ENCODE results near the gene CPSF3. TPM values are rescaled to one million over a fixed set of nuclear protein-coding genes. Genes with fewer than 3 reads are reported as not detected.

Gene CPSF3
- polyA plus RNA-seq, 2 donors, result 11.9 to 17.6 TPM

DNA sequence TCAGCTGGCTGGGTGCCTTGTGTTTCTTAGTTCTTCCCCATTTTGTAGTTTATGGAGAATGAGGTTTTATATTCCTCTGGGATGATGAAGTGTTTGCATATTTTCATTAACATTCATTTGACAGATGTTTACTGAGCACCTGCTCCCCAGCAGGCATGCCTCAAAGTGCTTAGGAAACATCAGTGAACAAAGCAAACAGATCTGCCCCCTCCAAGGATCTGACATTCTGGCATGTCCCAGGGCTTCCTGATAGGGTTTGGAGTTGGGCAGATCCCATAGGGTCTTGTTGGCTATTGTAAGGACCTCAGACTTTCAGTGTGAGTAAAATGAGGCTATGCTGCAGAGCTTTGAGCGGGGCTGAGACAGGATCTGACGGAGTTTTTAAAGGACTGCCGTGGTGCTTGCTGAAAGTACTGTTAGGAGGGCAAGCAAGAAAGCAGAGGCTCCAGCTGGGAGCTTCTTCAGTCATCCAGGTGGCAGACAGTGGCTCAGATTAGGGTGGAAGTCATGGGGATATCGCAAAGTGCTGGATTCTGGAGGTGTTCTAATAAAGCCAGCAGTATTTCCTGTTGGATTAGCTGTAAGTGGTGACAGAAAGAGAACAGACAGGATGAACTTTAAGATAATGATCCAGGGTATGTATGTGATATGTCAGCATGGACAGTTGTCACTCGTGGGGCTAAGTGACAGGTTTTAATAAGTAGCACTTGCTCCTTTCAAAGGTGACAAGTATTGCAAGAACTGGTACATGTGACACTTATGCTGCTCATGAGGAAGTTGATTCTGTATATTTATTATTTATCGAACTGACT, 39.6 kb downstream of the CPSF3 start:
- H3K27me3 ChIP-seq (ENCODE audit: control insufficient read depth in 1 of 2, insufficient read depth in 2 of 2, low read length in 2 of 2), result no peaks in the 10 kb centered on the region
- H3K27ac ChIP-seq (ENCODE audit: low read depth in 2 of 2, low read length in 1 of 2), result peak overlapping the region in 1 of 2 donors; percentile 2
- peaks cover 3 to 7% of the 10 kb centered on the region in 2 donors for H3K36me3 ChIP-seq (ENCODE audit: control insufficient read depth in 2 of 2, insufficient read depth in 2 of 2, low read length in 1 of 2)
- H3K4me3 ChIP-seq (ENCODE audit: low read depth in 1 of 2, low read length in 2 of 2), result no peak overlapping the region
- H3K9me3 ChIP-seq (ENCODE audit: control insufficient read depth in 2 of 2, insufficient read depth in 1 of 2, low read depth in 1 of 2, low read length in 1 of 2), result no peaks in the 10 kb centered on the region
- peaks cover 0 to 2% of the 10 kb centered on the region in 2 donors for H3K4me1 ChIP-seq (ENCODE audit: control insufficient read depth in 2 of 2, insufficient read depth in 2 of 2, low read length in 1 of 2)
- WGBS, 2 donors, result 81 to 89% methylated on average over 6 of the region's 6 CpGs

DNA sequence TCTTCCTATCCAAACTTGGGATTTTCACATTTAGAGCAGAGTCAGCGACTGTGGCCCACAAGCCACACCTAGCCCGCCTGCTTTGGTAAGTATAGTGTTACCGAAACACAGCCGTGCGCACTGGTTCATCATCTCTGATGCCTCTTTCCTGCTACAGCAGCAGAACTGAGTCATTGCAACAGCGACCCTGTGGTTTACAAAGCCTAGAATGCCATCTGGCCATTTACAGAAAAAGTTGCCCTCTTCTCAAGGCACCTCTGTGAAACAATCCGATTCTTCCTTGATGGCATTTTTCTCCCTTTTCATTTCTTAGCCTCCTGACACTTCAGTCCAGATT, 40.2 kb downstream of the CPSF3 start:
- Histone ChIP-seq H3K9me3 (ENCODE audit: control insufficient read depth in 2 of 2, insufficient read depth in 1 of 2, low read depth in 1 of 2, low read length in 1 of 2) (no peaks in the 10 kb centered on the region), H3K4me3 (ENCODE audit: low read depth in 1 of 2, low read length in 2 of 2) (no peak overlapping the region), H3K27ac (ENCODE audit: low read depth in 2 of 2, low read length in 1 of 2) (no peak overlapping the region), H3K27me3 (ENCODE audit: control insufficient read depth in 1 of 2, insufficient read depth in 2 of 2, low read length in 2 of 2) (no peaks in the 10 kb centered on the region), H3K36me3 (ENCODE audit: control insufficient read depth in 2 of 2, insufficient read depth in 2 of 2, low read length in 1 of 2) (peaks cover 3 to 7% of the 10 kb centered on the region in 2 donors), H3K4me1 (ENCODE audit: control insufficient read depth in 2 of 2, insufficient read depth in 2 of 2, low read length in 1 of 2) (peaks cover 0 to 2% of the 10 kb centered on the region in 2 donors)
- 65 to 73% methylated on average over 7 of the region's 7 CpGs for WGBS, 2 donors

DNA sequence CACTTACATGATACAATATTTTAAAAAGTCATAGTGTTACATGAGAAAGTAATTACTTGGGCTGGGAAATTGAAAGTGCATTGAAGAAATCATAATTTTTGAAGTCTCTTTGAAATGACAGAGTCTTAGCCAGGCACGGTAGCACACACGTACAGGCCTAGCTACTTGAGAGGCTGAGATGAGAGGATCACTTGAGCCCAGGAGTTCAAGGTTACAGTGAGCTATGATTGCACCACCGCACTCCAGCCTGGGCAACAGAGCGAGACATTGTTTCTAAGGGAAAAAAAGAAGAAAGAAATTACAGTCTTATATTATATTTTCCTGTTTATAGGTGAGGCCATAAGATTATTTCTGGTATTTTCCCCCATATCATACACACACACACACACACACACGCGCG, 41.7 kb downstream of the CPSF3 start:
- Histone ChIP-seq H3K9me3 (ENCODE audit: control insufficient read depth in 2 of 2, insufficient read depth in 1 of 2, low read depth in 1 of 2, low read length in 1 of 2) (no peaks in the 10 kb centered on the region), H3K36me3 (ENCODE audit: control insufficient read depth in 2 of 2, insufficient read depth in 2 of 2, low read length in 1 of 2) (peaks cover 3 to 10% of the 10 kb centered on the region in 2 donors), H3K4me3 (ENCODE audit: low read depth in 1 of 2, low read length in 2 of 2) (no peak overlapping the region), H3K4me1 (ENCODE audit: control insufficient read depth in 2 of 2, insufficient read depth in 2 of 2, low read length in 1 of 2) (peaks cover 0 to 2% of the 10 kb centered on the region in 2 donors), H3K27ac (ENCODE audit: low read depth in 2 of 2, low read length in 1 of 2) (no peak overlapping the region), H3K27me3 (ENCODE audit: control insufficient read depth in 1 of 2, insufficient read depth in 2 of 2, low read length in 2 of 2) (no peaks in the 10 kb centered on the region)
- 82 to 91% methylated on average over 7 of the region's 7 CpGs for WGBS, 2 donors

DNA sequence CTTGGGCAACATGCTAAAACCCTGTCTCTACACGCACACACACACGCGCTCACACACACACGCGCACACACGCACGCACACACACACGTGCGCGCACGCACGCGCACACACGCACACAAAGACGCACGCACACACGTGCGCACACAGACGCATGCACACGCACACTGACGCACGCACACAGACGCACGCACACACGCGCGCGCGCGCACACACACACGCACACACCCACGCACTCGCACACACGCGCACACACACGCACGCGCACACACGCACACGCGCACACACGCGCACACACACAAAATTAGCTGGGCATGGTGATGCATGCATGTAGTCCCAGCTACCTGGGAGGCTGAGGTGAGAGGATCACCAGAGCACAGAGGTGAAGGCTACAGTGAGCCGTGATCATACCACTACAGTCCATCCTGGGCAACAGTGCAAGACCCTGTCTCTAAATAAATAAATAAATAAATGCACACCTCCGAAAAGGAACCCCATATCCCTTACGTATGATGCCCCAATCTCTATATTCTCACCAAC, 42.8 kb downstream of the CPSF3 start:
- Histone ChIP-seq H3K4me3 (ENCODE audit: low read depth in 1 of 2, low read length in 2 of 2) (no peak overlapping the region), H3K36me3 (ENCODE audit: control insufficient read depth in 2 of 2, insufficient read depth in 2 of 2, low read length in 1 of 2) (peaks cover 2 to 11% of the 10 kb centered on the region in 2 donors), H3K9me3 (ENCODE audit: control insufficient read depth in 2 of 2, insufficient read depth in 1 of 2, low read depth in 1 of 2, low read length in 1 of 2) (no peaks in the 10 kb centered on the region), H3K4me1 (ENCODE audit: control insufficient read depth in 2 of 2, insufficient read depth in 2 of 2, low read length in 1 of 2) (peaks cover 0 to 2% of the 10 kb centered on the region in 2 donors), H3K27me3 (ENCODE audit: control insufficient read depth in 1 of 2, insufficient read depth in 2 of 2, low read length in 2 of 2) (no peaks in the 10 kb centered on the region), H3K27ac (ENCODE audit: low read depth in 2 of 2, low read length in 1 of 2) (no peak overlapping the region)
- 85 to 95% methylated on average over 44 to 46 of the region's 46 CpGs for WGBS, 2 donors

DNA sequence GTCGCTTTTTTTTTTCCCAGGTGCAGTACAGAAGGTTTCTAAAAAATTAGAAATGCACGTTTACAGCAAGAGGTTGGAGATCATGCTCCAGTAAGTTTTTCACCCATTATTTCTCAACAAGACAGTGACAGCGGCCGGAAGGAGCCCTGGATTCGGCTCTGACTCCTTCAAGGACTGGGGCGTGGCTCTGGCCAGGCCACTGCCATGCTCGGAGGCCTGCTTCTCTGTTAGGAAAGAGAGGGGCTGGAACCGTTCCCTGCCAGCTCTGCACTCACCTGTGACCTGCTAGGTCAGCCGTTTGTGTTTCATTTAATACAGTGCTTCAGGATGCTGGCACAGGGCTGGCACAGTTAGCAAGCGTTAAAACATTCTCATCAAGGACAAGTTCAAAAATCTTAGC, 44.2 kb downstream of the CPSF3 start:
- Histone ChIP-seq H3K4me1 (ENCODE audit: control insufficient read depth in 2 of 2, insufficient read depth in 2 of 2, low read length in 1 of 2) (peaks cover 0 to 2% of the 10 kb centered on the region in 2 donors), H3K27me3 (ENCODE audit: control insufficient read depth in 1 of 2, insufficient read depth in 2 of 2, low read length in 2 of 2) (no peaks in the 10 kb centered on the region), H3K9me3 (ENCODE audit: control insufficient read depth in 2 of 2, insufficient read depth in 1 of 2, low read depth in 1 of 2, low read length in 1 of 2) (no peaks in the 10 kb centered on the region), H3K27ac (ENCODE audit: low read depth in 2 of 2, low read length in 1 of 2) (no peak overlapping the region), H3K36me3 (ENCODE audit: control insufficient read depth in 2 of 2, insufficient read depth in 2 of 2, low read length in 1 of 2) (peaks cover 3 to 11% of the 10 kb centered on the region in 2 donors), H3K4me3 (ENCODE audit: low read depth in 1 of 2, low read length in 2 of 2) (no peak overlapping the region)
- 65 to 66% methylated on average over 10 of the region's 10 CpGs for WGBS, 2 donors

DNA sequence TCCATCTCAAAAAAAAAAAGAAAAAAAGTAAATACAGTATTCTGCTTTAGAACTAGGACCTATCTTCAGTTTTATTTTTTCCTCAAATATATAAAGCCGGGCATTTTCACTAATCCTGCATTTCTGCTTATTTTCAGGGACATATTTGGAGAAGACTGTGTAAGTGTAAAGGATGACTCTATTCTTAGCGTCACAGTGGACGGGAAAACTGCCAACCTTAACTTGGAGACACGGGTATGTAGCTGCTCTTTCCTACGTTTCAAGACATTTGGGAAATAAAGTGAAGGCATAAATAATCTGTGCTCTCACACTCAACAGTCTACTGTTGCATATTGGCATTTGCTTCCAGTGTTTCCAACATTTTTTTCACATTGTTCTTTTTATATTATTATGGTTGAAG, 47.8 kb downstream of the CPSF3 start:
- Histone ChIP-seq H3K9me3 (ENCODE audit: control insufficient read depth in 2 of 2, insufficient read depth in 1 of 2, low read depth in 1 of 2, low read length in 1 of 2) (no peaks in the 10 kb centered on the region), H3K4me1 (ENCODE audit: control insufficient read depth in 2 of 2, insufficient read depth in 2 of 2, low read length in 1 of 2) (peaks cover 0 to 11% of the 10 kb centered on the region in 2 donors), H3K27ac (ENCODE audit: low read depth in 2 of 2, low read length in 1 of 2) (no peak overlapping the region), H3K4me3 (ENCODE audit: low read depth in 1 of 2, low read length in 2 of 2) (no peak overlapping the region), H3K36me3 (ENCODE audit: control insufficient read depth in 2 of 2, insufficient read depth in 2 of 2, low read length in 1 of 2) (peaks cover 3 to 6% of the 10 kb centered on the region in 2 donors), H3K27me3 (ENCODE audit: control insufficient read depth in 1 of 2, insufficient read depth in 2 of 2, low read length in 2 of 2) (no peaks in the 10 kb centered on the region)
- 84 to 90% methylated on average over 5 of the region's 5 CpGs for WGBS, 2 donors

DNA sequence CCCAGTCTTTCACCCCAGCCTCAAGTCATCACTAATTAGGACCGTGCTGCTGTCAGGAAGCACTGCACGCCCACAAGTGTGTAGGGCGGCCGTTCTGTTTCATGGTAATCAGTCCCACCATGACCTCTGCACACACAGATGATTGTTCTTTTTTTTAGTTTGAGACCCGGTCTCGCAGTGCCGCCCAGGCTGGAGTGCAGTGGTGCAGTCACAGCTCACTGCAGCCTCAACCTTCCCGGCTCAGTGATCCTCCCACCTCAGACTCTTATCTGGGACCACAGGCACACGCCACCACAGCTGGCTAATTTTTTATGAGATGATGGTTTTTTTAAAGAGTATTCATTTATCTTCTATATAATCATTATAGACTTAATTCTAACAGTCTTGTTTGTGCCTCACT, 49.1 kb downstream of the CPSF3 start:
- Histone ChIP-seq H3K4me3 (ENCODE audit: low read depth in 1 of 2, low read length in 2 of 2) (no peak overlapping the region), H3K27ac (ENCODE audit: low read depth in 2 of 2, low read length in 1 of 2) (no peak overlapping the region), H3K9me3 (ENCODE audit: control insufficient read depth in 2 of 2, insufficient read depth in 1 of 2, low read depth in 1 of 2, low read length in 1 of 2) (no peaks in the 10 kb centered on the region), H3K27me3 (ENCODE audit: control insufficient read depth in 1 of 2, insufficient read depth in 2 of 2, low read length in 2 of 2) (no peaks in the 10 kb centered on the region), H3K4me1 (ENCODE audit: control insufficient read depth in 2 of 2, insufficient read depth in 2 of 2, low read length in 1 of 2) (peaks cover 0 to 11% of the 10 kb centered on the region in 2 donors), H3K36me3 (ENCODE audit: control insufficient read depth in 2 of 2, insufficient read depth in 2 of 2, low read length in 1 of 2) (peaks cover 3 to 4% of the 10 kb centered on the region in 2 donors)
- WGBS, 2 donors, result 93 to 95% methylated on average over 9 of the region's 9 CpGs

DNA sequence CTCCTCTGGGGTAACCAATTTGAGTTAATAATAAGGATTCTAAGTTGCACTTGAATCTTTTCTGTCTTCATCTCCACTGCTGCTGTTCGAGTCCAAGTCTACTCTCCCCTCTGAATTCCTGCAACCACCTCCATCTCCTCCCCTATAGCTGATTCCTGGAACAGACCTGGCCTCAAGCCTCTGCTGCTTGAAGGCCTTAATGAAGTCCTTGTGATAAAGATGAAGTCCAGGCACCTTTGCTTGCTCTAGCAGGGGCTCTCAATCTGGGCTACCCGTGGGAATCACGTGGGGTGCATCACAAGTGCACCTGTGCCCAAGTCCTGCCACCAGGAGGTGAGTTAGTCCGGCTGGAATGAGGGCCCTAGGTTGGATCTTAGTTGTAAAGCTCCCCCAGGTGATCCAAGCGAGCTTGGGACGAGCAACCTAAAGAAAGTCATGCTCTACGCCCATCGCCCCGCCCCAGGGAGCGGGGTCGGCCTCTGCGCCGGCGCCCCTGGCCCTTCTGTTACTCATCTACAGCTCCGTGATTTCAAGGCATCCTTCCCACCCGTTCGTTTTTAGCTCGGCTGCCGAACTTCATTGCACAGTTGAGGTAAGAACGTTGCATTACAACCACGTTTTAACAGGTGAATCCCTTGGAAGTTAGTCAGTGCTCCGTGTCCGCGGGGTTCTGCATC, 50.0 kb downstream of the CPSF3 start:
- WGBS, 2 donors, result 31 to 33% methylated on average over 24 of the region's 24 CpGs
- Histone ChIP-seq H3K4me1 (ENCODE audit: control insufficient read depth in 2 of 2, insufficient read depth in 2 of 2, low read length in 1 of 2) (peaks cover 0 to 9% of the 10 kb centered on the region in 2 donors), H3K9me3 (ENCODE audit: control insufficient read depth in 2 of 2, insufficient read depth in 1 of 2, low read depth in 1 of 2, low read length in 1 of 2) (no peaks in the 10 kb centered on the region), H3K27ac (ENCODE audit: low read depth in 2 of 2, low read length in 1 of 2) (peak overlapping the region; percentile 87 to 91), H3K36me3 (ENCODE audit: control insufficient read depth in 2 of 2, insufficient read depth in 2 of 2, low read length in 1 of 2) (peaks cover 3 to 4% of the 10 kb centered on the region in 2 donors), H3K4me3 (ENCODE audit: low read depth in 1 of 2, low read length in 2 of 2) (peak overlapping the region; percentile 68 to 78), H3K27me3 (ENCODE audit: control insufficient read depth in 1 of 2, insufficient read depth in 2 of 2, low read length in 2 of 2) (no peaks in the 10 kb centered on the region)

DNA sequence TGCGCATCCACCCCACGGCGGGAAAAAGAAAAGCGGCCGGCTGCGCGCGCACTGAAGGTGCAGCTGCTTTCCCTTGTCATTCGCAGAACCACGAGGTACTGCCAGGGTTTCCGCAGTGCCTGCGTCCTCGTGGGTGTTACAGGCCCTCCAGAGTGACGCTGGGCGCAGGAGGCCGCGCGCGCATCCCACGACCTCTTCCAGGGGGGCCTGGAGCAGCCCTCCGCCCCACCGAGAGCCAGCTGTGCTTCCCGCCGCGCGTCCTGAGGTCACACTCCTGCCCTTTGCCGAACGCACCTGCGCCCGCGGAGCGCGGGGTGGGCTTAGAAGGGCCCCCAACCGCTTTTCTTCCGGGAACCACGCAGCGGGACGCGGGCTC, 50.5 kb downstream of the CPSF3 start:
- H3K36me3 ChIP-seq (ENCODE audit: control insufficient read depth in 2 of 2, insufficient read depth in 2 of 2, low read length in 1 of 2), result peaks cover 3 to 4% of the 10 kb centered on the region in 2 donors
- 5% methylated on average over 29 to 39 of the region's 39 CpGs for WGBS, 2 donors
- no peaks in the 10 kb centered on the region for H3K9me3 ChIP-seq (ENCODE audit: control insufficient read depth in 2 of 2, insufficient read depth in 1 of 2, low read depth in 1 of 2, low read length in 1 of 2)
- peak overlapping the region; percentile 87 to 91 for H3K27ac ChIP-seq (ENCODE audit: low read depth in 2 of 2, low read length in 1 of 2)
- no peaks in the 10 kb centered on the region for H3K27me3 ChIP-seq (ENCODE audit: control insufficient read depth in 1 of 2, insufficient read depth in 2 of 2, low read length in 2 of 2)
- H3K4me3 ChIP-seq (ENCODE audit: low read depth in 1 of 2, low read length in 2 of 2), result peak overlapping the region; percentile 68 to 78
- H3K4me1 ChIP-seq (ENCODE audit: control insufficient read depth in 2 of 2, insufficient read depth in 2 of 2, low read length in 1 of 2), result peaks cover 0 to 9% of the 10 kb centered on the region in 2 donors

Data from esophagus (tissue), 2 donors.